ENCODE data around the gene MACROH2A2.

MACROH2A2 gene

DNA sequence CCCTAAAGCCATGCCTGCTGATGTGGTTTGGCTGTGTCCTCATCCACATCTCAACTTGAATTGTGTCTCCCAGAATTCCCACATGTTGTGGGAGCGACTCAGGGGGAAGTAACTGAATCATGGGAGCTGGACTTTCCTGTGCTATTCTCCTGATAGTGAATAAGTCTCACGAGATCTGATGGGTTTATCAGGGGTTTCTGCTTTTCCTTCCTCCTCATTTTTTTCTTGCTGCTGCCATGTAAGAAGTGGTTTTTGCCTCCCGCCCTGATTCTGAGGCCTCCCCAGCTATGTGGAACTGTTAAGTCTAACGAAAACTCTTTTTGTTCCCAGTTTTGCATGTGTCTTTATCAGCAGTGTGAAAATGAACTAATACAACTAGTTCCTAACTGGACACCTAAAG, 11.8 kb downstream of the MACROH2A2 start:
- no peak overlapping the region for H3K4me3 ChIP-seq (ENCODE audit: low read depth, low read length)
- no peak for DNase-seq (ENCODE audit: low read depth)
- in situ Hi-C loops (cut with HindIII; ENCODE audit: low sequenced_read_pairs) = no loop called here
- TF ChIP-seq, protein P1, sequence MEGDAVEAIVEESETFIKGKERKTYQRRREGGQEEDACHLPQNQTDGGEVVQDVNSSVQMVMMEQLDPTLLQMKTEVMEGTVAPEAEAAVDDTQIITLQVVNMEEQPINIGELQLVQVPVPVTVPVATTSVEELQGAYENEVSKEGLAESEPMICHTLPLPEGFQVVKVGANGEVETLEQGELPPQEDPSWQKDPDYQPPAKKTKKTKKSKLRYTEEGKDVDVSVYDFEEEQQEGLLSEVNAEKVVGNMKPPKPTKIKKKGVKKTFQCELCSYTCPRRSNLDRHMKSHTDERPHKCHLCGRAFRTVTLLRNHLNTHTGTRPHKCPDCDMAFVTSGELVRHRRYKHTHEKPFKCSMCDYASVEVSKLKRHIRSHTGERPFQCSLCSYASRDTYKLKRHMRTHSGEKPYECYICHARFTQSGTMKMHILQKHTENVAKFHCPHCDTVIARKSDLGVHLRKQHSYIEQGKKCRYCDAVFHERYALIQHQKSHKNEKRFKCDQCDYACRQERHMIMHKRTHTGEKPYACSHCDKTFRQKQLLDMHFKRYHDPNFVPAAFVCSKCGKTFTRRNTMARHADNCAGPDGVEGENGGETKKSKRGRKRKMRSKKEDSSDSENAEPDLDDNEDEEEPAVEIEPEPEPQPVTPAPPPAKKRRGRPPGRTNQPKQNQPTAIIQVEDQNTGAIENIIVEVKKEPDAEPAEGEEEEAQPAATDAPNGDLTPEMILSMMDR (IDR thresholded peaks at IDR 0.05; ENCODE audit: low read depth, low read length, missing control alignments) = no peak

DNA sequence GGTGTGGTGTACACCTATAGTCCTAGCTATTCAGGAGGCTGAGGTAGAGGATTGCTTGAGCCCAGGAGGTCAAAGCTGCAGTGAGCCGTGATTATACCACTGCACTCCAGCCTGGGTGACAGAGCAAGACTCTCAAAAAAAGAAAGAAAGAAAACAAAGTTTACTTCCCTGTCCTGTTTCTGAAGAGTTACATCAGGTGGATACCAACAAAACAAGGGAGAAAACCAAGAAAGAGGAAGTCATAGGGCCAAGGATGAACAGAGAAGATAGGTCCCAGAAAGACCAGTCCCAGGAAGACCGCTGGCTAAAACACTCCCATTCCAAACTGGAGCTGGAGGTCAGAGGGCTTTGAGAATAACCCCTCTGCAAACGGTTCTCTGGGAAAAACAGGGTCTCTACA, 13.5 kb downstream of the MACROH2A2 start:
- H3K4me3 ChIP-seq (ENCODE audit: low read depth, low read length) = no peak overlapping the region
- DNase-seq (ENCODE audit: low read depth) = no peak
- in situ Hi-C loops (cut with HindIII; ENCODE audit: low sequenced_read_pairs) = loop anchor here (5.0 kb wide), 1 partner anchor 54 kb away; no protein-coding TSS in a partner anchor
- TF ChIP-seq, protein P1 (IDR thresholded peaks at IDR 0.05; ENCODE audit: low read depth, low read length, missing control alignments) = no peak

DNA sequence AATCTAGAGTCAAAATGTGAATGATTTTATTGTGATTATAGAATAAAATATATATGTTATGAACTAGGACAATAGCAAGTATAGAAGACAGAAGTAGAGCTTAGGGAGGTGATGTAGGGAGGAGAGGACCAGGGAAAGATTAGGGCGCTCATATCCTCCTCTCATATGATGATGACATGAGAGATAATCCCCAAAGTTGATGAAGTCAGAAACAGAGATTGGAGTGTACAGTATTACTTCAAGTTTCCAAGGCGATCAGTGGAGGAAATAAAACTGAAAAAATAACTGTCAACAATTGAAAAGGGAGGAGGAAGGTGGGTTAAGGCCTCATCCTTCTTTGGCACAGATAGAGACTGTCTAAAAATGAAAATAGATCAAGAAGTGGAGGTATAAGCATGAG, 14.9 kb downstream of the MACROH2A2 start:
- H3K4me3 ChIP-seq (ENCODE audit: low read depth, low read length) = no peak overlapping the region
- in situ Hi-C loops (cut with HindIII; ENCODE audit: low sequenced_read_pairs) = loop anchor here (5.0 kb wide), 1 partner anchor 55 kb away; no protein-coding TSS in a partner anchor
- TF ChIP-seq, protein P1 (IDR thresholded peaks at IDR 0.05; ENCODE audit: low read depth, low read length, missing control alignments) = no peak
- no peak for DNase-seq (ENCODE audit: low read depth)

DNA sequence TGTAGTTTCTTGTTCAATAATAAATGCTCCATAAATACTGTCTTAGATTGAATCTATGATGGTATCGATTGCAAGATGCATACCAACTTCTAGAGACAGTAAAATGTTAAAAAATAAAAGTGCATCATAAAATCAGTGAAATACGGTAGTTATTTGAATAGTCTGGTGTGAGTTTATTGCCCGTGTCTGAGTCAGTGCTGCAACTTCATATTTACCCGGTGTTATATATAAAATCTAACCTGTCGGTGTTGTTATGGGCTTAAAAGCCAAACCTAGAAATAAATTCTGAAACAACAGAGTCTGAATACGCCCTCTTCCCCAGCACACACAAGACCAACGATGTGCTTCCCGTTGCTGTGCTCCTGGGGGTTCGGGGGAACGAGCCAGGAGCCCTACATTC, 16.3 kb downstream of the MACROH2A2 start:
- in situ Hi-C loops (cut with HindIII; ENCODE audit: low sequenced_read_pairs) = loop anchor here (5.0 kb wide), 1 partner anchor 57 kb away; no protein-coding TSS in a partner anchor
- TF ChIP-seq, protein P1 (IDR thresholded peaks at IDR 0.05; ENCODE audit: low read depth, low read length, missing control alignments) = no peak
- DNase-seq (ENCODE audit: low read depth) = no peak
- H3K4me3 ChIP-seq (ENCODE audit: low read depth, low read length) = no peak overlapping the region

DNA sequence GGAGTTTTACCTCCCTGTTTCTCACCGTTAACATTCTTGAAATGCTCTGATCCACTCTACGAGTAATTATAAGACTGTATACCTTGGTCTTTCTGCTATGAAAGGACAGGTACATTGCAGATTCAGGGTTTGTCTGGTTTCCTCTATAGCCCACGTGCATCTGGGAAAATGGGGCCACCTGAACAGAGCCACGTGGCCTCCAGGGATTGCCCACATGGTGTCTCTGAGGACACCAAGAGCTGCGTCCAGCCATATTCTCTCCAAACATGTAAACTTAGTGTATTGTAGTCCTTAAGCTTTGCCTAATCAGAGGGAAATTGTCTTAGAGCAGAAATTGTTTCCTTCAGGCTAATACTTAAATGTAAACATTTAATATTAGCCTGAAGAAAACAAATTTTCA, 16.7 kb downstream of the MACROH2A2 start:
- in situ Hi-C loops (cut with HindIII; ENCODE audit: low sequenced_read_pairs) = loop anchor here (5.0 kb wide), 1 partner anchor 57 kb away; no protein-coding TSS in a partner anchor
- no peak overlapping the region for H3K4me3 ChIP-seq (ENCODE audit: low read depth, low read length)
- DNase-seq (ENCODE audit: low read depth) = no peak
- TF ChIP-seq, protein P1 (IDR thresholded peaks at IDR 0.05; ENCODE audit: low read depth, low read length, missing control alignments) = no peak

DNA sequence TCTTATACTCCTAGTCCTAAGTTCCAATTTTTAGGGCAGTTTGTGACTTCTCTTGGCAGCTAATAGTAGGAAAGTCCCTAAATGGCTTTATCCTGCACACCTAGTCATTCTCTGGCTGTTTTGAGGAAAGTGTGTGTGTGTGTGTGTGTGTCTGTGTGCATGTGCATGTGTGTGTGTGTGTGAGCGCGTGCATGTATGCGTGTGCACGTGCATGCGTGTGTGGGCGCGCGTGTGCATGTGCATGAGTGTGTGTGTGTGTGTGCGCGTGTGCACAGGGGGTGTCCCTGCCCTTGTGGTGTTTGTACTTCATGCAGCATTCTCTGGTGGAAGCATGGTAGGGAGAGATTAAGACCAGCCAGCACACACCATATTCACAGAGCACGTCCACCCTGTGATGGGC, 18.2 kb downstream of the MACROH2A2 start:
- in situ Hi-C loops (cut with HindIII; ENCODE audit: low sequenced_read_pairs) = no loop called here
- no peak overlapping the region for H3K4me3 ChIP-seq (ENCODE audit: low read depth, low read length)
- TF ChIP-seq, protein P1 (IDR thresholded peaks at IDR 0.05; ENCODE audit: low read depth, low read length, missing control alignments) = no peak
- no peak for DNase-seq (ENCODE audit: low read depth)

All from astrocyte of the cerebellum (primary cell).